HG02970 (cell line): ENCODE measurements around the gene MPDU1.

ENCODE experiments used
- ATAC-seq: cut with Tn5 transposase; IDR thresholded peaks from one replicate; pipeline ENCODE4 v1.9.1; 2021; ENCODE audit warnings: mild to moderate bottlenecking, moderate library complexity, moderate number of reproducible peaks; ENCODE audit not compliant: unreplicated experiment, low FRiP score

The MPDU1 gene

DNA sequence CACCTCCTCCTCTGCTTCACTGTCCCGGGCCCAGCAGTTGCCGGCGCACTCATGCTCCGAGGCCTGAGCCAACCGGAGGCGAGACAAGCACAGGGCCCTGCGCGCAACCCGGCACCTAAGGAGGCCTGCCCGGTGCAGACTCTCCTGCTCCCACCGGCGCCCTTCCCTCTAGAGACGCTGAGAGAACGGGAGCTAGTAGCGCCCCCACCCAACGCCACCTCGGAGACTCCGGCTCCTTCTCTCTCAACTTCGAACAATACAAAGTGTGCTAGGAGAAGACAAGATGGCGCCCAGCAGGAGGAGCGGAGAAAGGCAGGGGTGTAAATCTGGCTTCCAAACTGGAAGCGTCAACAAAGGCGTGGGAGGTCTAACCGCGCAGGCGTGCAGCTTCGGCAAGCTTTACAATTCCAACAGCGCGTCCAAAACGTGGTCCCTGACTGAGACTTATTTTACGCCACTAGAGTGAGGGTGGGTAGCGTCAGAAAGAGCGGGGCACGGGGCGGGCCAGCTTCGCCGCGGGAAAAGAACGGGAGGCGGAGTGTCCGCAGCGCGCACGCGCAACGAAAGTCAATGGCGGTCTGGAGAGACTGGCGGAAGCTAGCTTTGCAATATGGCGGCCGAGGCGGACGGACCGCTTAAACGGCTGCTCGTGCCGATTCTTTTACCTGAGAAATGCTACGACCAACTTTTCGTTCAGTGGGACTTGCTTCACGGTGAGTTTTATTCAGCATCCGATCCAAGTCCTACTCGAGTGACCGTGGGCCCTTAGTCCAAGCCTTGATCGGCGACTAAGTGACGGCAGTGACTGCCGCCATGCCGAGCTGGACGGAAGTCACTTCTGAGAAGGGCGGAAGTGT is at the start of gene MPDU1:
TSS of gene MPDU1 (plus strand) at position 600 of the 857 bp plus-strand sequence. CDS start at position 611, 11 bp downstream.
- peak; percentile 65 for ATAC-seq

DNA sequence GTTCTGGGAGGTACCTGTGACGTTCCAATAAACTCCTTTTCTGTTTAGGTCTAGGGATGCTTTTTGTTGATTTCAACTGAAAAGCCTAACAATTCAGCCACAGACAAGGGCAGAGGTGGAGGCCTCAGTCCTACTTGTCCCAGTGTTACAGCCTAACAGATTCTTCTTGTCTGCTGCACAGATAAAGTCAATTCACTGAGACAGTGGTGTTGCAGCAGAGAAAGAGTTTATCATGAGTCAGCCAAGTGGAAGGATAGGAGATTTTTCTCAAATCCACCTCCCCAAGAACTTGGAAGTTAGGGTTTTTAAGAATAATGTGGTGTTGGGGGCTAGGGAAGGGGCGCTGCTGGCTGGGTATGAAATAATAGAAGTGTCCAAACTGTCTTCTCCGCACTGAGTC is 45.6 kb upstream of the MPDU1 start:
- no peak for ATAC-seq

DNA sequence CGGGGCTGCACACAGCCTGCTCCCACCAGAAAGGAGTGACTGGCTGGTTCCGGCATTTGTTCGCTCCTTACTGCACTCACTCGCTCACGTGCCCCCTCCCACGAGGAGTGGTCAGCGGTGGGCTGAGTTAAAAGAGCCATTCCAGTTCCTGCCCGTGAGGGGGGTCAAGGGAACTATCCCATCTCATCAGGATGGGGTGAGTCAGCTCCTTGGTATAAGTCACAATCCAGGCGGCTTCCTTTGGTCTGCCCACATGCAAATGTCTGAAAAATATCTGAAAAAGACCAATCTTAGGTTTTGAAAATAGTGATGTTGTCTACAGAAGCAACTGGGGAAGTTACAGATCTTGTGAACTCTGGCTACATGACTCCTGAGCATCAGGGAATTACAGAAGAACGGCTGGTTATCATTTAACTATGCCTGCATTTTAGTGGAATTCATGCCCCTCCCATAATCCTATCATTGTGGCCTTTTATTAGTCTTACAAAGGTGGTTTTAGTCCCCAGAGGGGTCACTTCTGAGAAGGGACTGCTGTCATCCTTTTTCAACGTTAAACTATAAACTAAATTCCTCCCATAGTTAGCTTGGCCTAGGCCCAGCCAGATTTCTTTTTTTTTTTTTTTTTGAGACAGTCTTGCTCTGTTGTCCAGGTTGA is 44.6 kb upstream of the MPDU1 start:
- ATAC-seq = no peak

DNA sequence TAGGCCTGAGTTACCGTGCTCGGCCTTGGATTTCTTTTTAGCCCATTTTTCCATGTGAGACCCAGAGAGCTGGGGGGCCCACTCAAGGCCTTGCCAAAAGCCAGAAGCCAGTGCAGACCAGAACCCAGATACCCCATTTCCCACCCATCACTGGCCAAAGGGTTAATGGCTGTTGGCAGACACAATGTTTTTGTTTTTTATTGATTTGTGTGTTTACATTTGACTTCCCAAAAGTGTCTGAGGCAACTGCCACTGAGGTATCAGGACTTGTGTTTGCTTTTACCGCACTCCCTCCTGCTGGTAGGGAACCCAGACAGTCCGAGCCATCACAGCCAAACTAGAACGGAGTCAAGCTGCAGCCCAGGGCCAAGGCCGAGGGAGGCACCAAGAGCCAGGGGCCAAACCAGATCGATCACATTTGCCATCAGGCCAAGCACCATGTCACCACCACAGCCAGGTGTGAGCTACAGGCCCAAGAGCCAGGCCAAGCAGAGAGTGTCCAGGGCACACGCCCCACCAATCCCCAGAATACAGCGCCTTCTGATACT is 42.5 kb upstream of the MPDU1 start:
- ATAC-seq = no peak

DNA sequence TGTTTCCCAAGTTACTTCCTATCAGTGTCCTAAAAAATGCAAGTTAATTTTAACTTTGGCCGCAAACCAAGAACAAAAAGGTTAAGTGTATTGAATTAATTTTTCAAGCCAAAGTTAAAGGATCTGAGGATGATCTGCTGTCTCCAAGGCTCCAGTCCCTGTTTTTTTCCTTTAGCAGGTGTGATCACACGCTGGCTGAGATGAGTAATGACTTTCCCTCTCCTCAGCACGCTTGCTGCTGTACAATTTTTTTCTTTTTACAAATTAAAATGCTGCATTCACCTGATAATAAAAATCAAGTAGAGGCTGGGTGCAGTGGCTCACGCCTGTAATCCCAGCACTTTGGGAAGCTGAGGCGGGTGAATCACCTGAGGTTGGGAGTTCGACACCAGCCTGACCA is 38.7 kb upstream of the MPDU1 start:
- no peak for ATAC-seq

DNA sequence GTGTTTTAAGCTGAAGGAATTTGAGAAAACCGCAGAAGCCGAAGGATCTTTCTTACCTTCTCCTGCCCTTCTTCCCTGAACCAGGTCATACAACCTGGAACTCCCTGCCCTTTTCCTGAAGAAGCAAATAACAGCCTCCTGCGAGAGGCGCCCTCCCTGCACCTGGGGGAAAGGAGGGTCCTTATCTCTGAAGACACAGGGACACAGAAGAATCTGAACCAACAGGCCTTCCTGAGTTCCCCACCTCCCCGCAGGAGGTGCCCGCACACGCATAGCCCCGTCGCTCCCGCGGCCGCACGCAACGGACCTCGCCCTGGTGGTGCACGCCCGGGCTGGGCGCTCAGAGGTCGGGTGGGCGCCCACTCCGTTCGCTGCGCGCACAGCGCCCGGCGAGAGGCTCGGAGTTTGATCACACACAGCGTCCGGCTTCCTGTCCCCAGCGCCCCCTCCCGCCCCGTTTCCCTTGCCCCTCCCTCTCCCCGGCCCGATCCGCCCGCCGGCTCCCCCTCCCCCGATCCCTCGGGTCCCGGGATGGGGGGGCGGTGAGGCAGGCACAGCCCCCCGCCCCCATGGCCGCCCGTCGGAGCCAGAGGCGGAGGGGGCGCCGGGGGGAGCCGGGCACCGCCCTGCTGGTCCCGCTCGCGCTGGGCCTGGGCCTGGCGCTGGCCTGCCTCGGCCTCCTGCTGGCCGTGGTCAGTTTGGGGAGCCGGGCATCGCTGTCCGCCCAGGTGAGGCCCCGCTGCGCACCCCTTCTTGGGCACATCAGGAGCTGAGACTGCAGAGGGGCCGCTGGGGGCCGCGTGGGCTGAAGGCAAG is 34.9 kb upstream of the MPDU1 start, which contains the start of gene TNFSF12:
TSS of gene TNFSF12 (plus strand) at position 474 of the 816 bp plus-strand sequence. CDS start at position 570, 96 bp downstream.
- no peak for ATAC-seq

DNA sequence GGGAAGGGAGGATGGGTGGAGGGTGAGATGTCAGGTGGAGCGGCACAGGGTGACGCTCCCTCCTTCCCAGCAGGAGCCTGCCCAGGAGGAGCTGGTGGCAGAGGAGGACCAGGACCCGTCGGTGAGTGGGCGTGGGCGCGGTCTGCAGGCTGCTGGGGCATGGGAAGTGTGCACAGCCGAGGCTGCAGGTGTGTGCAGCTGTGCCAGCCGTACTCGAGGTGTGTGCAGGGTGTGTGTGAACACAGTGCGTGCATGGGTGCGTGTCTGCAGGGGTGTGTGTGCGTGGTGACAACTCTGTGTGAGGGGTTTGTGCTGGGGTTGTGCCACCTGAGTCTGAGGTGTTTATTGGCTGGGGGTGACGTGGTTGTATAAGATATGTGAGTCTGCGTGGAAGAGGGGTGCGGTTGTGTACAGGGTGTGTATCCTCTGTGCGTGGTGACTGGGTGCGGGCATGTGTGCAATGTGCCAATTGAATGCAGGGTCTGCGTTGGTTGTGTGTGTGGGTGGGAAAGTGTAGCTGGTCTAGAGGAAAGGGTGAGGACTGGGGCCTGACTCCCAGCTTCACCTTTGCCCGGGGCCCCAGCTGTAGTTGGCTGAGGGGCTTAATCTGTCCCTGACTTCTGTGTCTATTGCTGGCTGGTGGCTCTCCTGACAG is 34.1 kb upstream of the MPDU1 start:
- ATAC-seq = no peak

DNA sequence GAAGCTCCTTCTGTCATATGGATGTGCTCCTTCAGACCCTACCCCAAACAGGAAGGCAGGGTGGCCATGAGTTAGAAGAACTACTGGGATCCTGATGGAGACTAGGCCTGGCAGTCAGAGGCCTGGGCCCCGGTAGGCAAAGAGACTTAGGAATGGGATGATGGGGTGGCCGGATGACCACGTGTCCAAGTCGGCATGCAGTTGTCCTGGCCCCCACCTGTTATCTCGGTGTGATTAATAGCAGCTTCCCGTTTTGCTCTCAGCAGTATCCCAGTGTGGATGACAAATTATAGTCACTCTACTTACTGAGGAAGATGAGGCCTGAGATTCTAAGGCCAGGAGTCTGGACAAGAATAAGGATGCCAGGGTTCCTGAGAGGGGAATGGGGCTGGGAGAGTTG is 33.3 kb upstream of the MPDU1 start:
- no peak for ATAC-seq

DNA sequence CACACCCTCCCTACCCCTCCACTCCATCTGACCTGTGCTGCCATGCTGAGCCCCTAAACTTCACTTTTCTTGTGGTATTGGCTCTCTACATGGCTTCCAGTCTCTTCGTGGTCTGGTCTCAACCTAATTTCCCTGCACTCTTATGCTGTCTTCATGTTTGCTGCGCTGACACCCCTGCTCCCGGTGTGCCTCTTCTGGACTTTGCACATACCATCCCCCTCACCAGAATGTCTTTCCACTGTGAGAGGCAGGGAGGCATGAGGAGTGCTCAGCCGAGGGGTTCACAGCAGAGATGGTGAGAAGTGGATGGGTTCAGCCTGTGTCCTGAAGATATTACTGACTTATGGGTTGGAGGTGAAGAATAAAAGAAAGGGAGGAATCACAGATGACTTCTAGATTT is 32.3 kb upstream of the MPDU1 start:
- no peak for ATAC-seq

DNA sequence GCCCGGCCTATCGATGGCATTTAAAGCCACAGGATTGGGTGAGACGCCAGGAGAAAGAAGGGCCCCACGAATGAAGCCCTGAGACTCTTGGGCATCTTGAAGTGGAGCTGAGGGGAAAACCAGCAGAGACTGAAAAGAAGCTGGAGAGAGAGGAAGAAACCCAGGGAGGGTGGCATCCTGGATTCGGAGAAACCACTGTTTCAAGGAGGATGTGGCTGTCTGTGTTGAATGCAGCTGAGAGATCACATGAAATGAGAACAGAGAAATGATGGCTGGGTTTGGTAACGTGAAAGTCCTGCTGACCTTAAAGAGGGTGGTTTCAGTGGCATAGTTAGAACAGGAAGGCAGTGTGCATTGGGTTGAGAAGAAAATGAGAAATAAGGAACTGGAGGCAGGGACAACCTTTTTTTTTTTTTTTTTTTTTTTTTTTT is 31.0 kb upstream of the MPDU1 start:
- no peak for ATAC-seq

DNA sequence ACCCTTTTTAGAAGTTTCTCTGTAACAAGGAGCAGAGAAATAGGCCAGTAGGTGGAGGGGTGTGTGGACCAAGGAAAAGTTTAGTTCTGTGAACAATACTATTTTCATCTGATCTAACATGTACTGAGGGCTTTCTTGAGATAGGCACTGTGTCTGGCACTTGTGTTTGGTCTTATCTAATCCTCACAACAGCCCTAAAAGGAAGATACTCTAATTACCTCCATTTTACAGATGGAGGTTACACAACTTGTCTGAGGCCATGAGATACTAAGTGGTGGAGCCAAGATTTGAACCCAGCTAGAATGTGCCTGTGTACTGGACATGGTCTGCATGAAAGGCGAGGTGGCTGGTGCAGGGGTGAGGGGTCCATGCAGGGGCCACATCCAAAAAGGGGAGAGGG is 30.3 kb upstream of the MPDU1 start:
- ATAC-seq = no peak

DNA sequence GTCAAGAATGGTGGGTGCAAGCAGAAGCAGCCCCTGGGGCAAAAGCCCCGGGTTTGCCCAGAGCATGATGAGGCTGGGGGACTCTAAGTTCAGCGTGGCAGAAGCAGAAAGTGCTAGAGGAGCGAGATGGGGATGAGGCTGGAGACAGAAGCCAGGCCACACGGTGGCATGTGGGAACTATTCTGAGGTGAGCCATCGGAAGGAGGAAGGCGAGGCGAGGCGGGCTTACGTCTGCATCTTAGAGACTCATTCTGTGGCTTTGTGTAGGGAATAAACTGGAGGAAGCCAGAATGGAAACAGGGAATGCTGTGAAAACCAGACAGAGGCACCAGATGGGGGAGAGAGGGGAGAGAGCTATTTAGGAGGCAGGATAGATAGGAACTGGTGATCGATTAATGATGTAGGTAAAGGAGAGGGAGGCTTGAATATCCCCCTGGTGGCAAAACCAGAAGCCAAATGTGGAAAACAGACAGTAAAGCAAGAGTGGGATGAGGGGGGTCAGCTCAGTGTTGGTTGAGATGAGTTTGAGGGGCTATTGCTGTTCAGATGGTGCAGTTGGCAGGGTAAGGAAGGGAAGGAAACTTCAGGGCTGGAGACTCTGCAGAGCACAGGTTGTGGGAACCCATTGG is 28.2 kb upstream of the MPDU1 start:
- no peak for ATAC-seq

DNA sequence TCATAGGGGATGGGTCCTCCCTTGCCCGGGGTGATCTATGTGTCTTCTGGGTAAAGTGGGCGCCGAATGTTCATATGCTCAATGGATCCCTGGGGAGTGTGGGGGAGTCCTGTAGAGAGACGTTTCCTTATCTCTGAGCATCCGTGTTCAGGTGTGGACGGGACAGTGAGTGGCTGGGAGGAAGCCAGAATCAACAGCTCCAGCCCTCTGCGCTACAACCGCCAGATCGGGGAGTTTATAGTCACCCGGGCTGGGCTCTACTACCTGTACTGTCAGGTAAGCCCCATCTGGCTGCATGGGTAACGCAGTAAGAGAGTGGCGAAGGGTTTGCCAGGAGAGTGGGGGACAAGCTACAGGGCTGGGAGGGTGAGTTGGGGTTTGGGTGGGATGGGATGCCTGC is 27.0 kb upstream of the MPDU1 start:
- ATAC-seq = no peak

DNA sequence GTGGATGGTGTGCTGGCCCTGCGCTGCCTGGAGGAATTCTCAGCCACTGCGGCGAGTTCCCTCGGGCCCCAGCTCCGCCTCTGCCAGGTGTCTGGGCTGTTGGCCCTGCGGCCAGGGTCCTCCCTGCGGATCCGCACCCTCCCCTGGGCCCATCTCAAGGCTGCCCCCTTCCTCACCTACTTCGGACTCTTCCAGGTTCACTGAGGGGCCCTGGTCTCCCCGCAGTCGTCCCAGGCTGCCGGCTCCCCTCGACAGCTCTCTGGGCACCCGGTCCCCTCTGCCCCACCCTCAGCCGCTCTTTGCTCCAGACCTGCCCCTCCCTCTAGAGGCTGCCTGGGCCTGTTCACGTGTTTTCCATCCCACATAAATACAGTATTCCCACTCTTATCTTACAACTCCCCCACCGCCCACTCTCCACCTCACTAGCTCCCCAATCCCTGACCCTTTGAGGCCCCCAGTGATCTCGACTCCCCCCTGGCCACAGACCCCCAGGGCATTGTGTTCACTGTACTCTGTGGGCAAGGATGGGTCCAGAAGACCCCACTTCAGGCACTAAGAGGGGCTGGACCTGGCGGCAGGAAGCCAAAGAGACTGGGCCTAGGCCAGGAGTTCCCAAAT is 26.4 kb upstream of the MPDU1 start:
- no peak for ATAC-seq

DNA sequence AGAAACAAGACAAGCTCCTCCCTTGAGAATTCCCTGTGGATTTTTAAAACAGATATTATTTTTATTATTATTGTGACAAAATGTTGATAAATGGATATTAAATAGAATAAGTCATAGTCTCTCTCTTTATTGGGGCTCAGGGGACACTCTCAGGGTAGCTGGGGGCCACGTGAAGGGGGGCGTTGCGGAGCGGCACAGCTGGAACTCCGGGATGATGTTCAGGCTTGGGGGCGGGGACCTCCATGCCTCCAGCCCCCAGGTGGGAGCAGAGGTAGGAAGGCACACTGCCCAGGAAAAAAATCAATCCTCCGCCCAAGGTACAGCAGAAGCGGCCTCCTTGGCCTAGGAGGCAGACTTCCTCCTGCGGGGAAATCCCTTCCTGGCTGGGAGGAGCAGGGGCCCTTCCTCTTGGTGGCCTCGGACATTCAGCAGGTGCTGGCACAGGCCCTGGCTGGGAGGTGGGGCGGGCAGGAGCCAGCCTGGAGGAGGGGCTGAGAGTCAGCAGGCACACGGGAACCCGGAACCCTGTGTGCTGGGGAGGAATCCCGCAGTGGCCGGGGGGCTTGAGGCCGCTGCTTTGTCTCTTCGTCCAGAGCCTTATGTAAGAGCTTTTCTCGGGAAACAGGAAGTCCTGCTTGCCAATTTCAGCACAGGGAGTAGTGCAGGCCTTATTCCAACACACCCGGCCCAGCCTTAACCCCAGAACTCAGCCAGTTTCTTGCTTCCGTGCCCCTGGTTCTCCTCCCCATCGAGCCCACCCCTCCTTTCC is 25.7 kb upstream of the MPDU1 start:
- no peak for ATAC-seq

DNA sequence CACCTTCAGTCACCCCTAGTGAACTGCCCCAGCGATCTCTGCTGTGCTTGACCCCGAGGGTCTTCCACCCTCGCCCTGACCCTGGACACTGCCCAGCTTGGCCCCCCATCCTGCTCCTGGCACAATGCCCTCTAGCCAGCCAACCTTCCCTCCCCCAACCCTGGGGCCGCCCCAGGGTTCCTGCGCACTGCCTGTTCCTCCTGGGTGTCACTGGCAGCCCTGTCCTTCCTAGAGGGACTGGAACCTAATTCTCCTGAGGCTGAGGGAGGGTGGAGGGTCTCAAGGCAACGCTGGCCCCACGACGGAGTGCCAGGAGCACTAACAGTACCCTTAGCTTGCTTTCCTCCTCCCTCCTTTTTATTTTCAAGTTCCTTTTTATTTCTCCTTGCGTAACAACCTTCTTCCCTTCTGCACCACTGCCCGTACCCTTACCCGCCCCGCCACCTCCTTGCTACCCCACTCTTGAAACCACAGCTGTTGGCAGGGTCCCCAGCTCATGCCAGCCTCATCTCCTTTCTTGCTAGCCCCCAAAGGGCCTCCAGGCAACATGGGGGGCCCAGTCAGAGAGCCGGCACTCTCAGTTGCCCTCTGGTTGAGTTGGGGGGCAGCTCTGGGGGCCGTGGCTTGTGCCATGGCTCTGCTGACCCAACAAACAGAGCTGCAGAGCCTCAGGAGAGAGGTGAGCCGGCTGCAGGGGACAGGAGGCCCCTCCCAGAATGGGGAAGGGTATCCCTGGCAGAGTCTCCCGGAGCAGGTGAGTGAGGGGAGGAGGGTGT is 24.9 kb upstream of the MPDU1 start, which contains the start of gene TNFSF13:
TSS of gene TNFSF13 (plus strand) at position 207 of the 776 bp plus-strand sequence. CDS start at position 497, 290 bp downstream.
- no peak for ATAC-seq

DNA sequence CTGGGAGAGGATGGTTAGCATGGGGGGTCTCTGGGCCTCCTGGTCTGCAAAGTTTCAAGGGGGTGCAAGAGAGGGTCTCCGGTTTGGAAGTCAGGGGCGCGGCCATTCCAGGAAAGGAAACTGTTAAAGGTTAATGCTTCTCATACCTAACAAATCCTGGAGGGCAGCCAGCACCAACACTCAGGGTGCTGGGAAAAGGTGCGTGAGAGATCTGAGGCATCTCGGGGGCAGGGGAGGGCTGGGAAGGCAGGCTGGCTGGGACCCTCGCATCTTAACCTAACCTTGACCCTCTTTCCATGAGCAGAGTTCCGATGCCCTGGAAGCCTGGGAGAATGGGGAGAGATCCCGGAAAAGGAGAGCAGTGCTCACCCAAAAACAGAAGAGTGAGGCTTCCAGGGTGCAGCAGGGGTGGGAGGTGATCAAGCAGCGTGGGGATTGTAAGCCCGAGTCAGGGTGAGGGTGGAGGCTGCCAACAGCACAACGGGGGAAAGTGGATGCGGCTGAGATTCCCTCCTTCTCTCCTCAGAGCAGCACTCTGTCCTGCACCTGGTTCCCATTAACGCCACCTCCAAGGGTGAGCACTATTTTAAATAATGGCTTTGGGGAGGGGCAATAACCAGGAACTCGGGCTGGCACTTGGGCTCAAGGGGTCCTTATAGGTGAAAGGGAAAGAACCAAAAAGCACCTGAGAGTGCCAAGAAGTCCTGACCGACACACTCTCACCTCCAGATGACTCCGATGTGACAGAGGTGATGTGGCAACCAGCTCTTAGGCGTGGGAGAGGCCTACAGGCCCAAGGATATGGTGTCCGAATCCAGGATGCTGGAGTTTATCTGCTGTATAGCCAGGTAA is 24.1 kb upstream of the MPDU1 start:
- no peak for ATAC-seq
